Stimulated activated CD8-positive, alpha-beta memory T cell treated with anti-CD3 and anti-CD28 coated beads, Interleukin-15, amount 100 ng/mL, for 4 hours (primary cell): Measurements from ENCODE around the gene WDR3.
"Not testable (repeated sequence)": the region's sequence is repeated elsewhere in the genome, so short reads cannot be mapped to it uniquely, and the experiment has no call there.

Experiments
- DNase-seq, 2 donors: peaks; one replicate each; pipeline ENCODE4 v3.0.0-alpha.2; 2020; ENCODE audit warnings: low read depth in 2 of 2

Gene WDR3

DNA sequence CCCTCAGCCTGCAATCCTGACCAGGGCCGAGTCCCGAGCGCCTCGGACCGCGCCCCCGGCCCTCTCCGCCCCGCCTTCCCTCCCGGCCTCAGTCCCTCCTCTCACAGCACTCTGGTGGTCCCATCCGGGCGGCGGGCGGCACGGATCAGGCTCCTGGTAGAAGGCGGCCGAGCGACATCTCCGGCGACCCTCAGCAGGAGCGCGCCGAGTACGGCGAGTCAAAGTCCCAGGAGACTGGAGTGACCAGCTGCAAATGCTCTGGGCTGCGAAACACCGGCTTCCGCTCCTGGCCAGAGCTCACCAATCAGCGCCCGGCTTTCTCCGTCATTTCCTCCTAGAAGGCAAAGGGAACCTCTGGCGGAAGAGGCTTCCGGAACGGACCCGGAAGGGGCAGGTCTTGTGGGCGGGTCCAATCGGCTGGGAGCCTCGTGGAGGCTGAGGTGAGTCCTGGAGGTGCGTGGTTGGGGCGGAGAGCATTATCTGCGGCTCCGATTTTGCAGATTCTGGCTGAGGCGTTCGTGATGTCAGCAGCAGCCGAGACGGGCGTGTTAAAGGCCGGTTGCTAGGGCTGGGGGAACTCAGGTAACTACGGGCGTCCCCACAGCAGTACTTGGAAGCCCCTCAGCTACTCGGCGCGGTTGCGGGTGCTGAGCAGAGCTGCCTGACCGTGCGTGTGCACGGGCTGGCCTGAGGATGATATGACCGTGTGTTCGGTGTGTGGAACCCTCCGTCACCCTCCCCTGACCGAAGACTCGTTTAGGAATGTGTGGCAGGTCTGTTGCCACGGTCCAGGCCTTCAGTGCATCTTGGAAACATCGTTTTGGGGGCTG is at the start of gene WDR3, which contains the start of gene GDAP2:
Gene WDR3, plus strand, starts transcription at position 397 of the 830 bp plus-strand sequence. CDS start 3,581 bp downstream, outside the sequence.
Gene GDAP2, minus strand, starts transcription at position 279 of the 830 bp plus-strand sequence. CDS start 9,264 bp downstream, outside the sequence.
- peak; percentile 89 to 92 for DNase-seq

DNA sequence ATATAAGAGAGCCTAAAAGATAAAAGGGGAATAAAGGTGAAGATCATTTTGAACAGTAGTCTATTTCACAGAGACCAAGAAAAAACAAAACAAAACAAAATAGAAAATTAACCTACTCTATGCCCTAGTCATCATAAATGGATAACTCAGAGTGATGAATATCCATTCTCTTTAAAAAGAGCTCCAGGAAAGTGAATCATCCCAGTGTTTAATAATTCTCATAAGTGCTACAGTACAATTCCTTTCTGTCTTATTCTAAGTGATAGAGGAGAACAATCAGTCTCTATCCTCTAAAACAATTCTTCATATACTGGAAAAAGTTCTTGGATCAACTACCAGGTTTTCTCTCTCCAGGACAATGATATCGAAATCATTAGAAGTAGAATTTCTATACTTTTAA is 45.9 kb upstream of the WDR3 start:
- DNase-seq, result no peak

DNA sequence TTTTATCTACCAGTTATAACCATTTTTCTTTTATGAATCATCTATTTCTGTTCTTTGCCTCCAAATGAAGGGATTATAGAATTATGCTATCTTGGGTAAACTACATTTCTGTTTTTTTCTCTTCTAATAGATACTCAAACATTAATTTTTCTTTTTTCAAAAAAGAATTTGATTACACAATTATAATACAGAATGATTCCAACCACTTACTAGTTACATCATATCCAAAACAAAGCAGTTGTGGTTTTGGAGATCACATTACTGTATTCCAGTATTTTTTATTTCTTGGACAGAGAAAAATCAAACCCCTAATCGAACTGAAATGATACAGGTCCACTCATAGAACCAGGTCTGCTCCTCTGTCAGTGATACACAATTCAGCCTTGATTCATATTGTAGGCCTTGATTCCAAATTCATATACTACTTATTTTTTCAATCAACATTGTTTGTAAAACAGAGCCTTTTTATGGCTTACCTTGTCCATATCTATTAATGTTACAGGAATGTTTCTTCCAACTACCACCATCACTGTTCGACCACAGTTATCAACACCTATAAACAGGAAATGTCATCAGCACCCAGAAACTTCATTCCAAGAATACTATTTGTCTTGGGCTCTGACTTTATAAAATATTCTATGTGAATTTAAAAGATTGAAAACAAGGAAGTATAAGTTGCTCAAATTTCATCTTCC is 43.3 kb upstream of the WDR3 start:
- DNase-seq, result no peak

DNA sequence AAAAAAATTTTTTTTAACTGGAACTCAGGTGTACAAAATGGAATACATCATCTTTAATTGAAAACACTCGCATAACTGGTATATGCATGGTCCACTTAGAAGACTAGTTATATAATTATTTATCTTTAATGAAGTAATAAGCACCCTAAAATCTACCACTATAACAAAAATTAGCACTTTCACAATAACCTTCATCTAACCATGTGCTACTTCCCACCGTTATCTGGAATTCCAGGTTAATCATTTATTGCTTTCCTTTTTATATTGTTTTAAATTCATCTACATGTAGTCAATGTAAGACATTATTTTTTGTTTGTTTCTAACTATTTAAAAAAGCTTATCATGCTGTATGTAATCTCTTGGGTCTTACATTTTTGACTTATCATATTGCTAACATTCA is 39.1 kb upstream of the WDR3 start:
- no peak for DNase-seq

DNA sequence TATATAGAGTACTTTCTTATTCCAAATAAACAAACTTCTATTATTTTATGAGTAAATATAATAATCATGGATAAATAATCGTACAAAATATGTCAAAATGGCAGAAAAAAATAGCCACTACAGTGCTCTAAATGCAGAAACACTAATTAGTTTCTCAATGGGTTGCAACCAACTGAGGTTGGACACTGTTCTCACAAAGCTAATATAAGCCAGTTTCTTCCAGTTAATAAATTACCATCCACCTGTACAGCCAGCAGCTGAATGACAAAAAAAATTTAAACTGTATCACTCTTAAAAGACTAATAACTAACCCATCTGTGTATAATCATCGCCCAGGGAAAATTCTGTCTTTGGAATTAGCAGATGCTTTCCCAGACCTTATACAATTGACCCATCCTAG is 37.0 kb upstream of the WDR3 start:
- DNase-seq, result no peak

DNA sequence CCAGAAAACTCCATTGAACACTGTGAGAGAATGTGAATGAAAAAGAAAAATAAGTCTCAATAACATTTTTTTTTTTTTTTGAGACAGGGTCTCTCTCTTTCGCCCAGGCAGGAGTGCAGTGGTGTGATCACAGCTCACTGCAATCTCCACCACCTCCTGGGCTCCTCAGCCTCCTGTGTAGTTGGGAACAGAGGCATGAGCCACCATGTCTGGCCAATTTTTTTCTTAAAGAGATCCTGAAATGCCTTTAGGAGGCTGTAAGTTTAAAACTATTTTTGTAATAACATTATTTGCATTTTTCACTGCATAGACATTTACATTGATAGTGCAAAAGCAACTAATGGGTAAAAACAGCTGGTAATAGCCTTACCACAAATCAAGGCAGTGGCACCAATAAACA is 35.5 kb upstream of the WDR3 start:
- DNase-seq, result no peak

DNA sequence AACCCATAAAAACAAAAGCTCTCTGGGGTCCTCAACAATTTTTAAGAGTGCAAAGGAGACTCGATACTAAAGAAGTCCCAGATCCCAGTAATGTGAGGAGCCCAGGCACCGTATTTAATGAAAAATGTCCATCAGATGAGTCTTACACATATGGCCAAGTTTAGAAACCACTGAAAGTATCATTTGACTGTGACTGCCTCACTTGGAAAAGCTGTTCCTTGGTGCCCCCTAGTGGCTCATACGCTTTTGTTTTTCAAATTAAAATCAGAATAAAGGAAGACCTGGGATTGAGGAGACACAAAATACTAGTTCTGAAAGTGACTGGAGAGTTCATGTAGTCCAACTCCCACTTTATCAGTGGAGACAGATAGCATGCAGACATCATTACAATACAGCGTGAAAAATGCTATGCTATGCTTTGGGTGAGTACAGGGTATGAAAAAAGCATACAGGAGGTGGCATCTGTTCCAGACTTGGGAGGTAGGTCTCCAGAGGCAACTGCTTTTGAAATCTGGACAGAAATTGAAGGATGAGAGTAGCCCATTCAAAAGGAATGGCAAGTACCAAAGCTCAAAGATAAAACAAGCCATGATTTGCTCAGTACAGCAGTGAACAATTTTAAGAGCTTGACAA is 33.9 kb upstream of the WDR3 start:
- DNase-seq, result peak in 1 of 2 donors; percentile 13

DNA sequence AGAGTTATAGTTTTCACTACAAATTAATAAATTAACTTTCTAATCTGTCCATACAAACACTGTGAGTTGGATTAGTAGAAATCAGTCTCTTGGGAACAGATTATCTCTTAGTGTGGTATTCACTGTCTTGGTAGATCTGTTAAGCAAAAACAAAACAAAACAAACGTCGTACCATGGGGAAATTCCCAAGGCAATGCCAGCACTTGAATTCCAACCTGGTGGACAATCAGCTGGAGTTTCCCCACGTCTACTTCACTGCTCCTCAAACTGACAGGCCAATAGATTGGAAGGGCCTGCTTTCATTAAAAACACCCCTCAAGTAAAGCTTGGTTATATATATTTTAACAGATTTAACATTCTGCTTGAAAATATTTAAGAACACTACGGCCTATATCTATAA is 32.0 kb upstream of the WDR3 start:
- DNase-seq, result no peak

DNA sequence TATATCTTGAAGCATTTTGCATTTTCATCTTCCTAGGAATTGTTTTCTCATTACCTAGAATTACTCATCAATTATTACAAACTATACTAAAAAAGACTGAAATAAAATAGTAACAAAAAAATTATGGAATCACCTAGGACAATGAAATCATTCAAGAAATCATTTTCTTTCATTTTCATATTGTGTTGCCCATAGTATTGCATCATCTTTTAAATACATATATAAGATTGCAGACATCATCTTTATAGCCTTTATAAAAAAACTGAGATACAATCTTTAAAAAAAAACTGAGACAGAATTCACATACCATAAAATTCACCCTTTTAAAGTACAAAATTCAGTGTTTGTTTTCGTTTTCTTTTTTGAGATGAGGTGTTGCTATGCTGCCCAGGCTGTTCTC is 29.7 kb upstream of the WDR3 start:
- DNase-seq, result no peak

DNA sequence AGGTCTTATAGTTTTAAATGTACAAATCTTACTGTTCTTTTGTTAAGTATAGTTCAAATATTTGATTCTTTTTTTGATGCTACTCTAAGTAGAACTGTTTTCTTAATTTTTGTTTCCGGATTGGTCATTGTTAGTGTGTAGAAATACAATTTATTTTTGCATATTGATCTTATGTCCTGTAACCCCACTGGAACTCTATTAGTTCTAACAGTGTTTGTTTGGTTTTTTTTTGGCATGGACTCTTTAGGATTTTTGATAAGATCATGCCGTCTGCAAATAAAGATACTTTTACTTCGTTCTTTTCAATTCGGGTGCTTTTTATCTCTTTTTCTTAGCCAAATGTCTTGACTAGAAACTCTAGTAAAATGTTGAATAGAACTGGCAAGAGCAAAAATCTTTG is 26.6 kb upstream of the WDR3 start:
- no peak for DNase-seq

DNA sequence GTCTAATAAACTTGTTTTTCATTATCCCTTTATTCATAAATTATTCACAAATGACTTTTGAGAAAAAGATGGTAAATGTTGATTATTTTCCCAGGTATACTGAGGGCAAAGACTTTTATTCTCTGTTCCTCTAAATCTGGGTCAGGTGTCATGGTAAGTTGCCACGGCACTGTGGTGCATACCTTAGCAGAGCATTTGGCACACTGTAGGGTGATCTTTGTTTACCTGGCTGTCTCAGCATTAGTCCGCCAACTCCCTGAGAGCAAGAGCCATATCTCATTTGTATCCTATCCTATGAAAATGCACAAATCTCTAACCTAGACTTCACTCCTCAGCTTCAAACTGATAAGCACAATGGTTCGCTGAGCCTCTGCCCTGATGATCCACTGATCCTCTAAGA is 25.1 kb upstream of the WDR3 start:
- no peak for DNase-seq

DNA sequence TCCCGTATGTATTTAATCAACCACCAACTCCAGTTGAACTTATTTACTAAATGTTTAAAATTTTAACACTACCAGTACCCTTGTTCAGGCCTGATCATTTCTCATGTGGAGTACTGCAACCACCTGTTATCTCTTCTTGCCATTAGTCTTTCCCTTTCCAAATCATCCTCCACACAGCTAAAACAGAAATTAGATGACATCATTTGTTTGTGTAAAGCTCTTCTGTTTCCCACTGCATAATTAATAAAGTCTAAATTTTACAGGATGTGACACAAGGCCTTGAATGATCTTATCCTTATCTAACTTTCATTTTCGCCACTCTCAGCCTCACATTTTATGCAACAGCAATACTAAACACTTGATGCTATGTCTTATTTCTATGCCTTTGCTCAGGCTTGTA is 24.5 kb upstream of the WDR3 start:
- no peak for DNase-seq

DNA sequence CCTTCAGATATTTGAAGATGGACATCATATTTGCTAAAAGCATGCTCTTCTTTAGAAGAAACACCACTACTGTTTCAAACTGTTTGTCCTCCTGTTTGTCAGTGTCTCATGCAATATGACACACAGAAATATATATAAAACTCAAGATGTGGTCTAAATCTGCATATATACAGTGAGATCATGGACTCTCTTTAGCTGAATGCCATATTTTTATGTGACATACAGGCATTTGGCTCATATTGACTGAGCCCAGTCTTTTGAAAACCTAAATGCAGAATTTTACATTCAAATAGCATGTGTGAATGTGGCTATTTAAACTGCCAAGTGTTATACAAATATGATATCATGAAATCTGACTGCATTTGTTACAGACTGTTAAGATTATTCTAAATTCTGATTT is 18.5 kb upstream of the WDR3 start:
- no peak for DNase-seq

DNA sequence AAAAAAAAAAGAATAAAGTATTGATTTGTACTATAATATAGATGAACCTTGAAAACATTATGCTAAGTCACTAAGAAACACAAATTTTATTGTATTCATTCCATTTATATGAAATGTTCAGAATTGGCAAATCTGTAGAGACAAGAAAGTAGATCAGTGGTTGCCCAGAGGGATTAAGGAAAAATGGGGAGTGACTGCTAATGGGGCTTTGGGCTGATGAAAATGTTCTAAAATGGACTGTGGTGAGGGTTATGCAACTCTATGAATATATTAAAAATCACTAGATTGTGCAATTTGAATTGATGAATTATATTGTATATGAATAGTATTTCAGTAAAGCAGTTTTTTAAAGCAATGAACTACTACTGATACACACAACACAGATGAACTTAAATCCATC is 10.2 kb upstream of the WDR3 start:
- no peak for DNase-seq

DNA sequence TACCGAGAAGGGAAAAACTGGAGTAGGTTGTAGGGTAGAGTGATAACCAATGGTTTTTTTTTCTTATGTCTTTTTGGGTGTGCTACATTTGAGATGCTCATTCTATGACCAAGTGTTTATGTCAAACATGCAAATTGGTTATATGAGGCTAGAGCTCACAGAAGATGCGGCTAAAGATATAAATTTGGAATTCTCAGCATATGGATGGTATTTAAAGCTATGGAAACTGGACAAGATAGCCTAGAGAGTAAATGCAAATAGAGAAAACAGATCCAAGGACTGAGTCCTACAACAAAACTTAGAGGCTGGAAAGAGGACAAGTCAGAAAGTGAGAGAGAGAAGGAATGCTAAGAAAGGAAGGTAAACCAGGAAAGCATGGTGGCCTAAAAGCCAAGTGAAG is 7.5 kb upstream of the WDR3 start:
- DNase-seq, result no peak

DNA sequence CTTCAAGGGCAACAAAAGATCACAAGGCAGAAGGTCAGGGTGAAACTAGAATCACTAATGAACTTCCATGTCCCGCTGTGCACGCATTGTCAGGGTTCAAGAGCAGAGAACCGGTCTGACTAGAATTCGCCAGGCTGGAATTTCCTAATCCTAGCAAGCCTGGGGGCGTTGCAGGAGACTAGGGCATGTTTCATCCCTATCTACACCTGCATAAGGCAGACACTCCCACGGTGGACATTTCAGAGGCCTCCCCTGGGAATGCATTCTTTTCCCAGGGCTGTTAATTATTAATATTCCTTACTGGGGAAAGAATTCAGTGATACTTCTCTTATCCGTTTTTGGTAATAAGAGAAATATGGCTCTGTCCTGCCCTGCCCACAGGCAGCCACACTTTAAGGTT is 6.8 kb upstream of the WDR3 start:
- not testable (repeated sequence) for DNase-seq

DNA sequence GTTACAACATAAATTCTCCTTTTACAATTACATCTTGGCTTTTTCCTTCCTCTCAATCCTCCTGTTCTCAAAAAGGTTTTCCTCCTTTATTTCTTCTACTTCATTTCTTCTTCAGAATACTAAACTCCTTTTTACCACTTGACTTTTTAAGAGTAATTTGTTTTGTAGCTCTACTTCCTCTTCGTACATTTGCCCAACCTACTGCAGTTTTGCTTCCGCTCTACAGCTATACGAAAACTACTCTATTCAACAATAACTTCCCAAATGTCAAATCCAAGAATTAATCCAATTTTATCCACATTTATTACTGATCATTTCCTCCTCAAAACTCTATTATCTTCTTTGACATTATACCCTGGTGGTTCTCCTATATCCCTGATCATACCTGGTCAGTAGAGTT is 3.6 kb upstream of the WDR3 start:
- DNase-seq, result no peak

DNA sequence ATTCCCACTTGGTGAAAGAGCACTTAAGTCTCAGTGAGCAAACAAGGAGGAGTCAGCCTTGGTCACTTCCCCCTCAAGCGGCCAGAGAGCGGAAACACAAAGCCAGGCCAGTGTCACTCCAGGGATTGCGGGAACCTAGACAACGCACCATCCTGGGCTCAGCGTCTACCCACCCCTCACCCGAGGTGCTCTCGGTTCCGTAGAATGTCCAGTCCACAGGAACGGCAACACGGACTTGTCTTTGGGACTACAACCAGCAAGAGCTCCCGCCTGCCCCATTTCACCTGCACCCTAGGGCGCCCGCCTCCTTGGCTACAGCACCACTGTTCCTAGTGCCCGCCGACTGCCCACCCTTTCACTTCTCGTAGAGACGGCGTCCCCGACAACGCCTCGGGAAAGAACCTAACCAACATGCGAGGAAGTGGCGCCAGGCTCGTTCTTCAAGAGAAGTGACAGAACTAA is 627 bp upstream of the WDR3 start:
- no peak for DNase-seq

DNA sequence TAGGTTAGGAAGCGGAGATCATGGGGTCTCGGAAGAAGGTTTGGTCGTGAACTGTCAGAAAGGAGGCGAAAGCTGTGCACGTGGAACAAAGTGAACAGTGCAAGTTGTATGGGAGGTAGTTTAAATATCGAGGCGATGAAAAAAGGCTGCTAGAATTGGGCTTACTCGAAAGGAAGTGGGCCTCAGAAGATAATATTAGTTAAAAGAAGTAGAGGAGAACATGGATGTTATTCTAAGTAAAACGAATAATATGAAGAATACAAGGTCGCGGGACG is 571 bp downstream of the WDR3 start:
- no peak for DNase-seq

DNA sequence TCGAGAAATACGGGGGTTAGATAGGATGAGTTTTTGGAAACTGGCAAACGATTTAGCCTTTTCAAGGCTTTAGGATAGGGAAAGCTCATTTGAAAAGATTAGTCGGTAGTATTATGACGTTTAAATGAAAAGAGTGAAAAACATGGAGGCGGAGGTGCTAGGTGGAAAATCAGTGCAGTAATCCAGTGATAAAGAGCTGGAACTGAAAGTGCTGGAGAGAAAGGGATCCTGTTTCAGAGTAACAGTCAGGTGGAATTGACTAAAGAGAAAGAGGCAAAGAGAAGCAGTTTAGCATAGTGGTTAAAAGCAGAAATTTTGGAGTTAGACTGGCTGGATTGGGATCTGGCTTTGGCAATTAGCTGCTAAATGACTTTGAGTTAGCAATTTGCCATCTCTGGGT is 945 bp downstream of the WDR3 start:
- no peak for DNase-seq

DNA sequence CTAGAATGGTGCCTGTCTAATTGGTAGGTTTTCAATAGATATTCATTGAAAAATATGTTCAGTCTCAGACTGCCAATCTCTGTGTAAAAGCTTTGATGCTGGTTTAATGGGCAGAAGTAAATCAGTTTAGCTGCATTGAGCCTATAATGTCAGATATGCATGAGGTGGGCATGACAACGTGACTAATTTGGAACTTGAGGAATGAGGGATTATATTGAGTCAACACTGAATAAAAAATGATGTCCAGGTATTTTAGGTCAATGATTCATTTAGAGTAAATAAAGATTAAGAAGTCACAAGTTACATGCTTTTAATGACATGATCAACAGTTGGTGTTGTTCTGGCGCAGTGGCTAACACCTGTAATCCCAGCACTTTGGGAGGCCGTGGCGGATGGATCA is 3.0 kb downstream of the WDR3 start:
- no peak for DNase-seq

DNA sequence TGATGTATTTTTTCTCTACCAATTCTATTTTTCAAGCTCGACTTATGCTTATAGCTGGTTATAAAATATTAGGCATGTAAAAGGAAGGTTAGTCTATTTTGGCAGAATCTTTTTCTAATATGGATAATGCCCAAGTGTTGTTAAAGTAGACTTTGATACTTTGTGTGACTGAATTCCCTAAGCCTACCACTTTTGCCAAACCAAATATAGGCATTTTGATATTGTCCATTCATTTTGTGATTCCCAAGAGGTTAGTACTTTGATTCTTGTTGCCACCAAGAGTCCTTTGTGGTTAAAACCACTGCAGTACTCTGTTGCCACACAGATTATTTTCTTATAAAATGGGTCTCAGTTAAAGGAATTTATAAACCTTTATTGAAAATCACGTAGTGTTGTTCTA is 4.2 kb downstream of the WDR3 start:
- DNase-seq, result no peak

DNA sequence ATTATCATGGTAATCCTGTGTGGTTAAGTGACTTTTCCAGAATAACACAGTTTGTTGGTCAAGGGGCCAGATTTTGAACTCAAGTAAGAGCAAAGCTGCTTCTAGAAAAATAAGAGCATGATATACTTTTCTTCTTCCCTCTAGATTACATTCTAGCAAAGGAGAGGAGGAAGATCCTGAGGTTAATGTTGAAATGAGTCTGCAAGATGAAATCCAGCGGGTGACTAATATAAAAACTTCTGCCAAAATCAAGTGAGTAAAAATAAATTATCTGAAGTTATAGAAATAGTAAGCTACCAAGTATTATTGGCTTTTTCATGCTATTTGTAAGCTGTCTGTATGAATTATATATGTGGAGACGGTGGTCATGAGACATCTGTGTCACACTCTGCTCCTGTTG is 12.8 kb downstream of the WDR3 start:
- no peak for DNase-seq
